ENCODE data around the gene TIAM2. TPM values are rescaled to one million over a fixed set of nuclear protein-coding genes. Genes with fewer than 3 reads are reported as not detected.

TIAM2 gene
- total and polyA plus RNA-seq, 12 donors, result 4.0 to 24.7 (median 8.8) TPM

DNA sequence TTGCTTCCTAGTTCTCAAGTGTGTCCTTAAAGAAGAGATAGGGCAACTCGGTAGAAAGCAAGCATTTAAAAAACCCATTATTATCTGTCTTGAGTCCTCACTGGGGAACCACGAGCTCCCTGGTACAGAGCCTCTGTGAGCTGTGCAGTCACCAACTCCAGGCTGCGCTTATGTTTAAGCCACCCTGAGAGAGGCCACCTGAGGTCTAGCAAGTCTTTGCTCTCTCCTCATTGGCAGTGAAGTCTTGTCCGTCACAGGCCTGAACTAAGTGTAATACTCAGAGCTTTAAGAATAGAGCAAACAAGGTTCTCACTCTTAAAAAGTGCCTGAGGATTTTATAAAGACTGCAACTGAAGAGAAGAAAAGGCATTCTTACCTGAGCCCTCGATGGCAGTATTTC, 264.8 kb downstream of the TIAM2 start:
- WGBS, 4 donors, result 92 to 93% (median 93%) methylated on average over 5 of the region's 5 CpGs
- Histone ChIP-seq H3K4me3 (no peak overlapping the region), H3K4me1 (replicated peaks in 1 of 2) (peaks cover 27 to 30% of the 10 kb centered on the region in 2 donors), H3K9me3 (replicated peaks in 1 of 3) (no peaks in the 10 kb centered on the region), H3K27ac (peak overlapping the region in 2 of 5 donors; percentile 73 to 78), H3K36me3 (replicated peaks in 1 of 2) (peaks cover 0 to 36% of the 10 kb centered on the region in 2 donors), H3K27me3 (no peaks in the 10 kb centered on the region)
- no peak for DNase-seq
- no peak for TF ChIP-seq POLR2A (IDR thresholded peaks at IDR 0.05)
- TF ChIP-seq, protein P1, sequence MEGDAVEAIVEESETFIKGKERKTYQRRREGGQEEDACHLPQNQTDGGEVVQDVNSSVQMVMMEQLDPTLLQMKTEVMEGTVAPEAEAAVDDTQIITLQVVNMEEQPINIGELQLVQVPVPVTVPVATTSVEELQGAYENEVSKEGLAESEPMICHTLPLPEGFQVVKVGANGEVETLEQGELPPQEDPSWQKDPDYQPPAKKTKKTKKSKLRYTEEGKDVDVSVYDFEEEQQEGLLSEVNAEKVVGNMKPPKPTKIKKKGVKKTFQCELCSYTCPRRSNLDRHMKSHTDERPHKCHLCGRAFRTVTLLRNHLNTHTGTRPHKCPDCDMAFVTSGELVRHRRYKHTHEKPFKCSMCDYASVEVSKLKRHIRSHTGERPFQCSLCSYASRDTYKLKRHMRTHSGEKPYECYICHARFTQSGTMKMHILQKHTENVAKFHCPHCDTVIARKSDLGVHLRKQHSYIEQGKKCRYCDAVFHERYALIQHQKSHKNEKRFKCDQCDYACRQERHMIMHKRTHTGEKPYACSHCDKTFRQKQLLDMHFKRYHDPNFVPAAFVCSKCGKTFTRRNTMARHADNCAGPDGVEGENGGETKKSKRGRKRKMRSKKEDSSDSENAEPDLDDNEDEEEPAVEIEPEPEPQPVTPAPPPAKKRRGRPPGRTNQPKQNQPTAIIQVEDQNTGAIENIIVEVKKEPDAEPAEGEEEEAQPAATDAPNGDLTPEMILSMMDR (IDR thresholded peaks at IDR 0.05), result no peak
- intact Hi-C loops (cut with DNase I), result no loop called here

DNA sequence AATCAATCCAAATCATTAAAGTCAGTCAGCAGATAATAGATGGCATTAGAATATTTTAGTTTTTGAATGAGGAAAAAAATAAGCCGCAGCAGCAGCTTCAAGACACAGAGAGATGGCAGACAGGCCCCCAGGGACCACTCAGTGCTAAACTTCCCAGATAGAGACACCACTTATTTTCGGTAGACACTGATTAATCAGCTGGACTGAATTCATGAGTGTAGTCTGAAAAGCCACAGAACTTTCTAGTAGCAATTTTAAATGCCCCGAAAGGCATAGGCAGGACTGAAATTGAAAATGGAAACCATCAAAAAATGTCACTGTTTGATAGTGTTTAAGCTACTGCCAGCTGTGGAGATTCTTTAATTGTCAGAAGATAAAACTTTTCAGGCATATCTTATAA, 265.6 kb downstream of the TIAM2 start:
- intact Hi-C loops (cut with DNase I), result no loop called here
- Histone ChIP-seq H3K27me3 (no peaks in the 10 kb centered on the region), H3K4me3 (peak overlapping the region in 1 of 4 donors; percentile 38), H3K36me3 (replicated peaks in 1 of 2) (peaks cover 0 to 36% of the 10 kb centered on the region in 2 donors), H3K27ac (peak overlapping the region in 4 of 5 donors; percentile 73 to 91 (median 77)), H3K4me1 (replicated peaks in 1 of 2) (peaks cover 27 to 30% of the 10 kb centered on the region in 2 donors), H3K9me3 (replicated peaks in 1 of 3) (no peaks in the 10 kb centered on the region)
- TF ChIP-seq, protein P1 (IDR thresholded peaks at IDR 0.05), result no peak
- TF ChIP-seq POLR2A (IDR thresholded peaks at IDR 0.05), result no peak
- 20 to 51% (median 32%) methylated on average over 3 of the region's 3 CpGs for WGBS, 4 donors
- DNase-seq, result no peak

DNA sequence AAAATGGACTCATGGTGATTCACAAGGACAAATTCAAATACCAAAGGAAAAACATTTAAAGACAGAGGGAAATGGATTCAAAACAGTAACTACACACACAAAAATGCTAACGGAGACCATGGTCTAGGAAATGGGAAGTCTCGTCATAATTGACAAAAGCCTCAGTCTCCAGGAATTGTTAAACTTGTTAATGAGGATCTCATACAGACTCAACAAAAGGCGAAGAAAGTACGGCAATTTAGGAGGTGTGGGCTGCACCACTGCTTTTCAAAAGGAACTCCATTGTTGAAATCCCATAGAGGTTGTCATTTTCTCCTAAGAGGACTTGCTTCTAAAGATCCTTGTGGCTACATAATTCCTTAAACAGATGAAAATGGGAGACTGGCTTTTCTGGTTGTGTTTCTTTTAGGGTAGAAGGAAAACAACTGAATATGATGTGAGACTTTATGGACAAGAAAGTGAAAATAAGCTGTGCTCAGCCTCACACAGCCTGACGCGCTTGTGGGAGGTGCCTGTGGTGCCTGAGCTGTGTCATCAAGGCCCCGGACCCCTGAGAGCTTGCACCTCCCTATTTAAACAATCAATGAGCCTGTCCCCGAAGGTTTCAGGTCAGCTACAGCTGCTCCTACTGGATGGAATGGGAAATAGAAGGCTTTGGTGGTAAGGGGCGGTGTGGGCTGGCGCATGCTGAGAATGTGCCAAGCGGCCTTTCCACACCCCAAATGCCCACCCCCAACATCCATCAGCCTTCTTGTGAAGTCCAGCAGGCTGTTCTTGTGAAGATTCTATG, 266.2 kb downstream of the TIAM2 start:
- H3K9me3 ChIP-seq (replicated peaks in 1 of 3), result no peaks in the 10 kb centered on the region
- peak in 6 of 7 donors; percentile 55 to 78 (median 68) for DNase-seq
- intact Hi-C loops (cut with DNase I), result no loop called here
- 62 to 69% (median 66%) methylated on average over 9 to 11 of the region's 11 CpGs for WGBS, 4 donors
- peaks cover 0 to 32% of the 10 kb centered on the region in 2 donors for H3K36me3 ChIP-seq (replicated peaks in 1 of 2)
- peaks cover 27 to 30% of the 10 kb centered on the region in 2 donors for H3K4me1 ChIP-seq (replicated peaks in 1 of 2)
- peak overlapping the region; percentile 59 to 91 (median 76) for H3K27ac ChIP-seq
- no peaks in the 10 kb centered on the region for H3K27me3 ChIP-seq
- TF ChIP-seq, protein P1 (IDR thresholded peaks at IDR 0.05), result peak in 1 of 6 experiments; percentile 22
- peak in 1 of 2 donors; percentile 58 for TF ChIP-seq POLR2A (IDR thresholded peaks at IDR 0.05)
- H3K4me3 ChIP-seq, result peak overlapping the region in 1 of 4 donors; percentile 38

DNA sequence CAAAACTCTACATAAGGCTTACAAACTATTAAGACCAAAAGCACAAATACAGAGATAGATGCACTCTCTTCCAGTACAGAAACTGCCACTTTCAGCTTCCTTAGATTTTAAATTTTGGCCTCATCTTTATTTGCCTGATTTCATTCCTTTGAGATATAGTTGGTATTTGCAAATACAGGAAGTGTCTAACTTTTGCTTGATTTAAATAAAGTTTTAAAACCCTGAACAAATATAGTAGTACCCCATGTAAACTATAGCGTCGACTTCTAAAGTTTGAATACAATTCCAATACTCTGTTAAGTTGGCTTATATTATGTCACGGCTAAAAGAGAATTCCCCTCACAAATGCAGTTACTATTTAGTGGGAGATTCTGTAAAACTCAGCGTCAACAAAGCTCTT, 267.5 kb downstream of the TIAM2 start:
- Histone ChIP-seq H3K9me3 (replicated peaks in 1 of 3) (no peaks in the 10 kb centered on the region), H3K4me1 (replicated peaks in 1 of 2) (peaks cover 27 to 30% of the 10 kb centered on the region in 2 donors), H3K36me3 (replicated peaks in 1 of 2) (peaks cover 0 to 23% of the 10 kb centered on the region in 2 donors), H3K27me3 (no peaks in the 10 kb centered on the region), H3K4me3 (no peak overlapping the region), H3K27ac (peak overlapping the region in 2 of 5 donors; percentile 73 to 91)
- no peak for DNase-seq
- intact Hi-C loops (cut with DNase I), result no loop called here
- no peak for TF ChIP-seq POLR2A (IDR thresholded peaks at IDR 0.05)
- TF ChIP-seq, protein P1 (IDR thresholded peaks at IDR 0.05), result no peak
- WGBS, 4 donors, result 95 to 99% (median 97%) methylated on average over 4 of the region's 4 CpGs

Data from adrenal gland (tissue), 12 donors.